T-helper 1 cell (primary cell): ENCODE measurements around the gene SFXN1.
A peak's percentile ranks its signal among the peaks of the same experiment; 100 is the strongest.
"Not testable (repeated sequence)": the region's sequence is repeated elsewhere in the genome, so short reads cannot be mapped to it uniquely, and the experiment has no call there.

Source experiments
- DNase-seq, 5 donors: peaks; one replicate each; pipeline ENCODE4 v3.0.0-alpha.2; 2012 to 2020

SFXN1 gene

DNA sequence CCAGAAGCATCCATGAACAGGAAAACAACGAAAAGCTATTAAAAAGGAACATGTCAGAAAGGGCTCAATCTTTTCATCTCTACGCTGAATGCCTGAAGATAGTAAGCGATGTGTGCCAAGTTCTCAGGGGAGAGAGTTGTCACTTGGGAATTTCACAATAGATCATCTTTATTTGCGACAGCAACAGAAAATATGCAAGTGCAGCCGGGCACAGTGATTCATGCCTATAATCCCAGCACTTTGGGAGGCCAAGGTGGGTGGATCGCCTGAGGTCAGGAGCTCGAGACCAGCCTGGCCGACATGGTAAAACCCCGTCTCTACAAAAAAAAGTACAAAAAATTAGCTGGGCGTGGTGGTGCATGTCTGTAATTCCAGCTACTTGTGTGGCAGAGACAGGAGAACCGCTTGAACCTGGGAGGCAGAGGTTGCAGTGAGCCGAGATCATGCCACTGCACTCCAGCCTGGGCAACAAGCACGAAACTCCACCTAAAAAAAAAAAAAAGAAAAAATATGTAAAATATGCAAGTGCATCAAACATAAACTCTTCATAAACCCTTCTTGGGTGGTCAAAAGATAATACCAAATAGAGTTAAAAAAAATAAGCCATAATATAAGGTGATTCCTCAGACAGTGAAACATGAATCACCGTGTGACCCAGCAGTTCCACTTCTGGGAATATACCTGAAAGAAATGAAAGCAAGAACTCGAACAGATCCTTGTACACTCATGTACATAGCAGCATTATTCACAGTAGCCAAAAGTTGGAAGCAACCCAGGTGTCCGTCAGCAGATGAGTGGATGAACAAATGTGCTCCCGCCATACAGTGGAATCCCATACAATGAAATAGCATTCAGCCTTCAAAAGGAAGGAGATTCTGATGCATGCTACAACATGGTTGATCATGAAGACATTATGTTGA is 16.2 kb downstream of the SFXN1 start:
- DNase-seq = no peak

DNA sequence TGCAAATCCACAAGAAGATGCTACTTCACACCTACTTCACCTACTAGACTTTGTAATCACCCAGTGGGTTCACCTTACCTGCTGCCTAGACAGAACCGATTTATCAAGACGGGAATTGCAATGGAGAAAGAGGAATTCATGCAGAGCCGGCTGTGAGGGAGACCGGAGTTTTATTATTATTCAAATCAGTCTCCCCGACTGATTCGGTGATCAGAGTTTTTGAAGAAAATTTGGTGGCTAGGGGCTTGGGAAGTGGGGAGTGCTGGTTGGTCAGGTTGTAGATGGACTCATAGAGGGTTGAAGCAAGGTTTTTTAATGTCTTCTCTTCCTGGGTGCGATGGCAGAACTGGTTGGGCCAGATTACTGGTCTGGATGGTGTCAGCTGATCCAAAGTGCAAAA is 23.4 kb downstream of the SFXN1 start:
- no peak for DNase-seq

DNA sequence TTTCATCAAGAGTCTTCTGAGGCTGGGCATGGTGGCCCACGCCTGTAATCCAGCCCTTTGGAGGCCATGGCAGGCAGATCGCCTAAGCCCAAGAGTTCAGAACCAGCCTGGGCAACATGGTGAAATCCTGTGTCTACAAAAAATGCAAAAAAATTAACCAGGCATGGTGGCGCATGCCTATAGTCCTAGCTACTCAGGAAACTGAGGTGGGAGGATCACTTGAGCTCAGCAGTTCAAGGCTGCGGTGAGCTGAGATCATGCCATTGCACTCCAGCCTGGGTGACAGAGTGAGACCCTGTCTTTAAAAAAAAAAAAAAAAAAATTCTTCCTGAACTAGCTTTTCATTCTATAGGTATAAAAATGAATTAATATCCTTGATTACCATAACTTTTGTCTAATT is 29.3 kb downstream of the SFXN1 start:
- peak in 3 of 5 donors; percentile 14 to 53 (median 14) for DNase-seq

DNA sequence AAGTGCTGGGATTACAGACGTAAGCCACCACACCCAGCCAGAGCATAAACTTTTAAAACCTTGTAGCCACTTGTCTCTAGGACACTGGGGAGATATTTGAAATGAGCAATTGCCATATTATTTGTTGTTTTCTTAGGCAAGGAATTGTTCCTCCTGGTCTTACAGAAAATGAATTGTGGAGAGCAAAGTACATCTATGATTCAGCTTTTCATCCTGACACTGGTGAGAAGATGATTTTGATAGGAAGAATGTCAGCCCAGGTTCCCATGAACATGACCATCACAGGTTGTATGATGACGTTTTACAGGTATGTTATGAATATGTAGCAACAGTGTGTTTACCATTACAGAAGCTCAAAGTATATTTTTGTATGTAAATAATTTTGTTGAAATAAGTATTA is 30.5 kb downstream of the SFXN1 start:
- DNase-seq = no peak

DNA sequence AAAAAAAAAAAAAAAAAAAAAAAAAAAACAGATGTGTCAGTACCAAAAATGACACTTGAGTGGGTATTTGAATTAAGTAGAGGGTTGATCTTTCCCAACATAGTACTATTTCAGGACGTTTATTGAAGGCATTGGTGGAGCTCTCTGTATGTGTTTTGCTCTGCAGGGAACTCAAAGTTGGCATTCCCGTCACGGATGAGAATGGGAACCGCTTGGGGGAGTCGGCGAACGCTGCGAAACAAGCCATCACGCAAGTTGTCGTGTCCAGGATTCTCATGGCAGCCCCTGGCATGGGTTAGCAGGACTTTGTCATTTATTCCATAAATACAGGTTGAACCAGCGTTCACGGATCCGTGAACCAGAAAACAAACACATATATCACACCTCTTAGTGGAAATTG is 34.9 kb downstream of the SFXN1 start:
- DNase-seq = no peak

DNA sequence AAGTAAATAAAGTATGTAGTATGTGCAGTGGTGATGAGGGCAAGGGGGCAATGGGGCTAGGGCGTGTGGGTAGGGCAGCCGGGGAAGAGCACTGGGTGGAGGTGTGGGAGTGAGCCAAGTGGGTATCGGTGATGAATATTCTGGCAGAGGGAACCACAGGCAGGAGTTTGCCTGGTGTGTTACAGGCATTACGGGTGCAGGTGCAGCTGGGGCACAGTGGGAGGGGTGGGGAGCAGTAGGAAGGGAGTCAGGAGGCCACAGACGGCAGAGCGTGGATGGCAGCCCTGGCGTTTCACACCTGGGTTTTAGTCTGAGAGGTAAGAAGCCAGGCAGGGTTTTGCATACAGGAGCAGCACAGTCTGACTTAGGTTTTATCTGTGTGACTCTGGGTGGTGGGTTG is 35.4 kb downstream of the SFXN1 start:
- no peak for DNase-seq

DNA sequence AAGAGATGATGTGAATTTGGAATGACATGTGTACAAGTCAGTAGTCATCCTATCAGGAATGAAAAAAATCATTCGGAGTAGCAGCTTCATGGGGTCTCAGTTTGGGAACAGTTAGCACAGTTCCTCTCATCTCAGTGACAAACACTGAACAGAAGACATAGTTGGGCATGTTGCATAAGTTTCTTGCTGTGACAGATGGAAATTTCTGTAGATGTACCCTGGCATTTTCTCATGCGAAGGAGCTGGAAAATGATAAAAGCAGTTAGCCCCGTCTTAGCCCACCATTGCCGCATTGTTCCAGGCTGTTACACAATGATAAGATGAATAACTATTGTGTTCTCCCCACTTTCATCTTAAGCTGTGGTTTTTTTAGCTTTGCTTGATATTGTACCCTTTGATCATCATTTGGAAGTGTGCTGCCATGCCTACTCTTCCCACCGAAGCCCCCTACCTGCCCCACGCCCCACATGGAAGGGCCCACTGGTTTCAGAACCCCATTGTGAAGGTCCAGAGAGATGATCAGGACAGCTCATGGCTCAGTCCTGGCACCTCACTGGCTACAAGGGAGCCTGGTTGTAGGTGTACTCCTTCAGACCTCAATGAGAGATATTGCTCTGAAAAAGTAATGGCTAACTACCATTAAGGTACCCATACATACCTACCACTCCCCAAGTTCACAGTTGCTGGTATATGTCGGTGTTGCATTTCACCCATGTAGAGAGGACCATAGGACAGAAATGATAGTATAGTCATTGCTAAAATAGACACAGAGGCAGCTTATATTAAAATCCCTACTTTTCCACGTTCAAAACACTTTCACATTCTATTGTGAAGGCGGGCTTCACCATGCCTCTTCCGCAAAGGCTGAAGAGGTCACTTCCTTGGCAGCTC is 38.8 kb downstream of the SFXN1 start:
- DNase-seq = no peak

DNA sequence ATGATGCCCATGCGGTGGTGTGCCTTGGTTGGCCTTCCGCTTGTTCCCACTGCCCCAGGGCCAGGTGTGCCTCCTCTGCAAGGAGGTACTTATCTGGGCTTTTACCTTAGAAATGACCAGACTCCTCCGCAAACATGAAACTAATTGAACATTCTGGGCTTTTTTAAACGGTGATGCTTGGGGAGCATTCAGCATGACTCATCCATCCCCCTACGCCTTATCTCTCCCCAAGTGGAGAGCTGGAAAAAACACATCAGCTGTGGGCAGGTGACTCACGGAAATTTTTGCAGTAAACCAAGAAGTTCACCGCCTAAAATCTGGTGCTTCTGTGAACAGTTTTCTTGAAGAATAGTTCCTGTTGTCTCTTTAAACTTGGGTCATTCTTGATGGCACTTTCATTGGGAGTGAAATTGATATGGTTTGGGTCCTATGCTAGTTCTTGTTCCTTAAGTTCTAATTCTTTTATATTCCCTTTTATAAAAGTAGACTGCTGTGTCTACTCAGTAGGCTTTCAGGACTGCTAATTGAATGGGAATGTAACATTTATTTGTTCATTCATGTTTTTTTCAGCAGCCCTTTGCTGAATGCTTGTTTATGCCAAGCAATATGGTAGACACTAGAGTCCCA is 39.6 kb downstream of the SFXN1 start:
- peak in 3 of 5 donors; percentile 15 to 79 (median 29) for DNase-seq

DNA sequence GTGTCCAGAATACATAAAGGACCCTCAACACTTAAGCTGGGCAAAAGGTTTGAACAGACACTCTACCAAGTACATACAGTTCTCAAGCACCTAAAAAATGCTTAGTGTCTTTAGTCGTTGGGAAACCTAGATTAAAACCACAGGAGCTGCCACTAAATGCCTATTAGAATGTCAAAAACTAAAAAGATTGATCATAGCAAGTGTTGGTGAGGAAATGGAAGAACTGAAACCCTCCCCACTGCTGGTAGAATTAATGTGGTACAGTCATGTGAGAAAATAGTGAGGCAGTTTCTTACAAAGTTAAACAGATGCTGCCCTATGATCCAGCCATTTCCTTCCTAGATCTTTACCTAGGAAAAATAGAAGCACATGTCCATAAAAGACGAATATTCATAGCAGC is 40.6 kb downstream of the SFXN1 start:
- no peak for DNase-seq

DNA sequence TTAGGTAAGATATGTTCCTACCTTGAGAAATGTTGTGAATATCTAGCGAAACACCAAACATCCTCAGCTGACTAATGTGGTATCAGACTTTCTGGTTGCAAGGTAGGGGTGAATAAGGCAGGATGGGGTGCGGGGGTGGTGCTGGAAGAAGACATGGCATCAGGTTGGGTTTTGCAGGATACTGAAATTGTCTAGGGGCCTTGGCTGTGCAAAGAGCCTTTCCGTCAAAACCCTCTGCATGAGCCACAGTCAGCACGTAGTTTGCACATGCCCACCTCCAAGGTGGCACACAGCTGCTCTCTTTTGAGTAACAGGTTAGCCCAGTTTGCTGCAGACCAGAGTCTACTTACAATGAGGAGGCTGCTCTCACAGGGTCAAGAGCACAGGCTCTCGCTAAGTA is 42.0 kb downstream of the SFXN1 start:
- DNase-seq = peak in 1 of 5 donors; percentile 55

DNA sequence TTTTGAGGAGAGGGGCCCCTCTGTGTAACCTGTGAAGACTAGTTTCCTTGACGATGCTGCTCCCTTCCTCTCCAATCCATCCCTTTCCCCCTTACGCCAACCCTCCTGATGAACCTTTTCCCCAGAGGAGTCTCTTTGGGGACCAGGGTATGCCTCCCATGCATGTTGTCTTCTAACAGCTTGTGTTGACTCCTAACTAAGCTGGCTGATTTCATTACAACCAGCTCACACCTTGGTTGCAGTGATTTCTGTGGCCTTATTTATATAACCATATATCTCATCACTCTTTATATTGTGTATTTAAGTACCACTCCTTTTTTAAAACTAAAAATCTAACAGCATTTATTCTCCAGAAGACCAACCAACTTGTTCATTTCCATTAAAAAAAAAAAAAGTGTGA is 42.5 kb downstream of the SFXN1 start:
- DNase-seq = no peak

DNA sequence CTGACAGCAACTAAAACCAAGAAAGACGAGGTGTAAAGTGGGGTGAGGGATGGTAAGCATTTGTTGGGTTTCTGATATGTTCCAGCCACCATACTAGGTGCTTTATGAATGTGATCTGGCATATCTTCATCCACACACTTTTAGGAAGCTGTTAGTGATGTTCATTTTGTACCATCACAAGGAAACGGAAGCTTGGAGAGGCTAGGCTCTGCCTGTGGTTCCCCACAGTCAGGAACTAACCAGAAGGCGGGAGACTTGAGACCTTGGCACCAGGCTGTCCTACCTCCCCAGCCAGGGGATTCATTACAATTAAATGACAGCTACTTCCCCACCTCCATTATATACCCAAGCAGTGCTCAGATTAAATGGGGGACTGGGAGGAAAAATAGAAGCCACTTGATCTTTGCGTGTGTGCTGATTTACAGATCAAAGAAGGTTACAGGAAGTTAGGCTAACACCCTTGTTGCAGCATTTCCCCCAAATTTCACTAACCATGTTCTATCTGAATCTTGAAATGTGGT is 43.0 kb downstream of the SFXN1 start:
- DNase-seq = peak in 1 of 5 donors; percentile 80

DNA sequence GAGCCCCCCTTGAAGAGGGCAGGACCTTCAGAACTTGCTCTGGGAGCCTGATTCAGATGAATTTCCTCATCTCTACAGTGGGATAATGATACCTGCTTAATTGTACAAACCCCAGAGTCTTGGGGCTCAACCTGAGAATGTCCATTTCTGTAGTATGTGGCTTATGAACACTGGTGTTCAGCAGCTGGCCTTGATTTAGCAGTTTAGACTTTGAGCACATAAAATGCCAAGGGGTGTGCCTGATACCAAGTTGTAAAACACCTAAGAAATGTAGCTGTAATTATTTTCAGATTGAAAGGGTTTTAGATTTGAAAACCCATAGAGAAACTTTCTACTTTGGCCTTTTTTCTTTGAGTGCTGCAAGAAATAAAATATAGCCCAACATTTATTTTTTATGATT is 44.9 kb downstream of the SFXN1 start:
- DNase-seq = no peak

DNA sequence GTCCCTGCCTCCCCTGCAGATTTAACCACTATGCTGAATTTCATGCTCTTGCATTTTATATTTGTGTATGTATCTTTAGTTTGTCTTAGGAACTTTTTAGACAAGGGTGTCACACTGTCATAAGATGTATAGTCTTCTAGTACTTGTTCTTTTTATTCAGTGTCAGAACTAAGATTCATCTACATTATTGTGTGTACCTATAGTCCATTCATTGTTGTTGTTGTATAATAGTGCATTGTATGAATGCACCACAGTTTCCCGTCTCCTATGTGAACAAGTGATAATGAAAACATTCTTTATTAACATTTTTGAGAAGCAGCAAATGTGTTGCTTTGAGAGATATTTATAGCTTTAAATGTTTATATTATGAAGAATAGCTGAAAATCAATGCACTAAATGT is 45.9 kb downstream of the SFXN1 start:
- no peak for DNase-seq

DNA sequence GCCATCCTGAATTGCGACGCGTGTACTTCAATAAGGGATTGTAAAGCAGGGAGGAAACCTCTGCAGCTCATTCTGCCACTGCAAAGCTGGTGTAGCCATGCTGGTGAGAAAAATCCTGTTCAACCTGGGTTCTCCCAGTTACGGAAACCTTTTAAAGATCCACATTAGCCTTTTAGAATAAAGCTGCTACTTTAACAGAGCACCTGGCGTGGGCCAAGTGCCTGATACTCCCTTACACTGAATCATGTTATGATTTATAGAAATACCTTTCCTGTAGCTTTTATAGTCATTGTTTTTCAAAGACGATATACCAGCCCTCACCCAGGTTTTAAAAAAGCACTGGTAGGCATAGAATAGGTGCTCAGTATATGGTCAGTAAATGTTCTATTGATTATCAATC is 48.3 kb downstream of the SFXN1 start:
- DNase-seq = no peak

DNA sequence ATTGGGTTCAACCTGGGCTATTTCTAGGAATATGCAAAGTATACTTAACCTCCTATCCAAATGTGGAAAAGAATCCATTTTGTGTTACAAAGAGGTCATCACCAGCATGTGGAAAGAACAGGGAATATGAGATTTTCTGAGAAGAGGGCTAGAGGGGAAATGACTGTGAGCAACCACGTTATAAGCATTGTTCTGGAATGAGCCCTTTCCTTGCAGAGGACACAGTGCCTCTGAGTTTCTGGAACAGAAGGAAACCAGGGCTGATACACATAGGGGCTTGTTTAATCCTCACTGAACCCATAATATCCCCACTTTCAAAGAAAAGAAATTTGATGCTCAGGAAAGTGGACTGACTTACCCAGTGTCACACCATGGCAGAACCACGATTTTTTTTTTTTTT is 53.0 kb downstream of the SFXN1 start:
- no peak for DNase-seq

DNA sequence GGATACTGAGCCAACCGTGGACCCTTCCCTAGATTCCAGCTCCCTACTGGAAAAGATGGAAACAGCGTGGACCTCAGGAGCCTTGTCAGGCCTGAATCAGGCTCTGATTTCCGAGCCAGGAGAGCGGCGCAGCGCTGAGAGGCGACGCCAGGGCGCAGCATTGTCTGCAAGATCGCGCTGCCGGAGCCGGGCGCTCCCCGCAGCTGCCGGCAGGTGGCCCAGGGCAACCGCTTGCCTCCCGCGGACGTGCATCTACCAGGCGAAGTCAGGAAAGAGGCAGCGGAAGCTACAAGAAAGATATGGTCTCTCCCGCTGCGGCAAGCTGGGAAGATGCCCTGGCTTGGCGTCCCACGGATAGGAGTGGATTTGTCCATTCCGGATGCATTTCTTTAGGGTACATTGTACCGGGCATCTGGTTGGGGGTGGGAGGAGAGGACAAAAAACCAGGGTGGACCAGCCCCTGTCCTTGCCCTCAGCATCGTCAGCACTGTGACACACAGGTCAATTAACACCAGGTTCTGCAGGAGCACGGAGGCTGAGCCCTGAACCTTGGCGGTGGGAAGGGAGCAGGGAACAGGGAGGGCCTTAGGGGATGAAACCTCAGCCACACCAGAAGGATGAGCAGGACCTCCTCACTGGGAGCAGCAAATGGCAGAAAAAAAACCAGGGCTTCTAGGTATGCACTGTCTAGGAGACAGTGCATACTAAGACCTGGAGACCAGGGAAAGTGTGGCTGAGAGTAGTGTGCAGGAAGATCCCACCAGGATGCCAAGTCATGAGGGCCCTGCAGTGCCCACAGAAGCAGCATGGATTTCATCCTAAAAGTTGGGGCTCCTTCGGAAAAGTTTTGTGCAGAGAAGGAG is 55.9 kb downstream of the SFXN1 start:
- DNase-seq = peak; percentile 63 to 85 (median 78)

DNA sequence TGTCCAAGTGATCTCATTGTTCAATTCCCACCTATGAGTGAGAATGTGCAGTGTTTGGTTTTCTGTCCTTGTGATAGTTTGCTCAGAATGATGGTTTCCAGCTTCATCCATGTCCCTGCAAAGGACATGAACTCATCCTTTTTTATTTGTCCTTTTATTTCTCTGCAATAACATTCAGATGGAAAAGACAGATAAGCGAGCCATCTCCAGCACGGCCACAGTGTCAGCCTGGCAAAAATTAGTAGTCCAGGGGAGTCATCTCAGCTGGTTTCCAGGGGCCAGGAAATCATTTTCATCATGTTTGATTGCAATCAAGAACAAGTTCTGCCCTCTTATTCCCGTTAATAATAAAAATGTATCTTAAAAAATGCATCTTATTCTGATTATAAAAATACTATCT is 57.0 kb downstream of the SFXN1 start:
- DNase-seq = not testable (repeated sequence)

DNA sequence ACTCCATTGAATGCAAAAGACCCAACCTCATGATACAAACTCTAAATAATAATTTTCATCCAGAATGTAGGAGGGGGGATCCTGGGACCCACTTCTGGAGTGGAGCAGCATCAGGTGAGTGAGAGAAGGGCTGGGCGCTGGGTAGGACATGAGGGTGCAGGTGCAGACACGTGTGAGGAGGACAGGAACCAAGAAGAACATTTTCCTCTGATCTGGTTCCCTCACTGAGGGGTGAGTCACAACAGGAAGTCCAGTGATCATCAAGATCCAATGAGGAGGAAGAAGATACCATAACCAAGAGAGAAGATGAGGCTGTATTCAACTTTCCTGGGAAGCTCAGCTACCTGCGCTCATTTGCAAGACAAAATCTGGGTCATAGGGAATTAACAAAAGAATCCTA is 57.4 kb downstream of the SFXN1 start:
- DNase-seq = no peak

DNA sequence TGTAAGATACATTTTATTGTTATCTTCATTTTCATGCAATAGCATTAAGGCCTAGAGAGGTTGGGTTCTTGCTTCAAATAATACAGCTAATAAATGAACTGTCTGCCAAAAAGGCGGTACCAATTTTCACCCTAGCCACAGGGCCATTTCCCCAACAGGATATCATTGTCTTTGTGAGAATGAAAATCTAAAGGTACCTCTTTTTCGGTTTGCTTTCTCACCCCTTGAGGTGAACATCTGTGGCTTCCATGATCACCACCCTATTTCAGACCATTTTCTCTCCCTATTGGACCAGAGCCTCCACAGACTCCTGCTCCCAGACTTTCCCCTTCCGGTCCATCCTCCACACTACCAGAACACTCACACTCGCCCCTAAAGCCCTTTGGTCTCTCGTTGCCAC is 60.2 kb downstream of the SFXN1 start:
- DNase-seq = no peak

DNA sequence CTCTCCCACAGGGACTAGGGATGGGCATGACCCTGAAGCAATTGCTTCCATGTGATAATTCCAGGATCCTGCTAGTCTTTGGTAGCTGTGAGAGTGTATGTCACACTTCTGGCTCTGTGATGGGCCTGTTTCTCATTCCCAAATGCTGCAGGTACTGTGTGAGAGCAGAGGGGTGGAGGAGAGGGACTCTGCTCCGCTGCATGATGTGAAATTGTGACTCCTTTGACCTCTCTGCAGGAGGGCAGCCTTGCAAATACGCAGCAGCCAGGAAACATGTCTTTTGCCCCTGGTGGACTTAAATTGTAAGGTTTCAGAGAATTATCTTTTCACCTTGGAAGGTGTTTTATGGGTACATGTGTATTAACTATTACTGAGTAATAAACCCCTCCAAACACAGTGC is 61.6 kb downstream of the SFXN1 start:
- DNase-seq = no peak

DNA sequence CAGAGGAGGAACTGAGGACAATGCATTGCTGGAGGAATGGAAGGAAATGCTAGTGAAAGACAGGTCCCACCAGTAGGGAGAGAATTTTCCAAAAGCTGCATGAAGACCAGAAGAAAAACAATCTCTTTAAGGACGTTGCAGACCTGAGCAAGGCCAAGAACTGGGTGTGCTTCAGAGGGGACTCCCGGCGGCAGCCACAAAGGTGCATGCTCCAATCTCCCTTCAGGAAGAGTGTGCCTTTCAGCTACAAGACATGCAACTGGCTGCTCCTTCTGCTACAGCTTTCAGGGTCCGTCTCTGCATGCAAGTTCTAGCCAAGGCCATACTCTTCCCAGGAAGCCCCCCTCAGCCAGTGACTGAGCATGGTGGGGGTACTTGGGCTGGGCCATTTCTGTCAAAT is 62.9 kb downstream of the SFXN1 start:
- DNase-seq = no peak
